H1 (cell line): ENCODE measurements around the gene FMO5.
A peak's percentile ranks its signal among the peaks of the same experiment; 100 is the strongest.

ENCODE experiments used
- BRCA1 ChIP-seq: IDR thresholded peaks from 2 replicates; pipeline ENCODE4 v1.6.1; 2012; ENCODE audit warnings: low read depth, low read length, improper control_type of control experiment
- CTCF ChIP-seq, 3 experiments: IDR thresholded peaks; 1 replicate in 2 of 3; 2 replicates in 1 of 3; pipeline versions ENCODE4 v1.5.1 to v1.6.1; 2011; ENCODE audit warnings: low read length in 3 of 3, mild to moderate bottlenecking in 3 of 3, inconsistent platforms in 2 of 3, low read depth in 1 of 3, moderate library complexity in 1 of 3; ENCODE audit not compliant: insufficient read depth in 1 of 3; ENCODE audit errors: control extremely low read depth in 1 of 3
- EP300 ChIP-seq, 2 experiments: IDR thresholded peaks; 1 replicate in 1 of 2; 2 replicates in 1 of 2; pipeline ENCODE4 v1.6.1; 2011 to 2012; ENCODE audit warnings: low read depth in 2 of 2, low read length in 2 of 2, mild to moderate bottlenecking in 2 of 2, borderline replicate concordance in 1 of 2, inconsistent platforms in 1 of 2, moderate library complexity in 1 of 2
- EZH2 ChIP-seq: fragments of 200-600 bp; sonication (generic); IDR thresholded peaks from 2 replicates; pipeline ENCODE4 v1.7.1; 2012; ENCODE audit warnings: low read depth, mild to moderate bottlenecking, moderate library complexity, low read length, inconsistent platforms; ENCODE audit not compliant: severe bottlenecking
- GABPA ChIP-seq: IDR thresholded peaks from 2 replicates; pipeline ENCODE4 v1.6.1; 2011; ENCODE audit warnings: mild to moderate bottlenecking, low read length, moderate library complexity, borderline replicate concordance; ENCODE audit not compliant: insufficient read depth
- JUN ChIP-seq: IDR thresholded peaks from 2 replicates; pipeline ENCODE4 v1.6.1; 2011; ENCODE audit warnings: low read depth, mild to moderate bottlenecking, improper control_type of control experiment, low read length
- MAFK ChIP-seq: IDR thresholded peaks from 2 replicates; pipeline ENCODE4 v1.6.1; 2012; ENCODE audit warnings: low read depth, mild to moderate bottlenecking, improper control_type of control experiment, low read length
- POLR2A ChIP-seq, 2 experiments: IDR thresholded peaks; 1 replicate in 1 of 2; 2 replicates in 1 of 2; pipeline ENCODE4 v1.6.1; 2011; ENCODE audit warnings: low read depth in 2 of 2, low read length in 2 of 2, mild to moderate bottlenecking in 2 of 2; ENCODE audit errors: control extremely low read depth in 1 of 2
- POLR2AphosphoS5 ChIP-seq: IDR thresholded peaks from 2 replicates; pipeline ENCODE4 v1.6.1; 2011; ENCODE audit warnings: low read depth, low read length
- YY1 ChIP-seq: IDR thresholded peaks from 2 replicates; pipeline ENCODE4 v1.6.1; 2011; ENCODE audit warnings: low read depth, mild to moderate bottlenecking, low read length

- peak in 1 of 3 experiments; percentile 12; a peak in 1 of 4 replicates for TF ChIP-seq CTCF (IDR thresholded peaks at IDR 0.05; ENCODE audit: control extremely low read depth in 1 of 3, insufficient read depth in 1 of 3, low read depth in 1 of 3, low read length in 3 of 3)
- no peak for TF ChIP-seq JUN
- TF ChIP-seq POLR2AphosphoS5 = no peak
- no peak for TF ChIP-seq EP300 (IDR thresholded peaks at IDR 0.05; ENCODE audit: borderline replicate concordance in 1 of 2, low read depth in 2 of 2, low read length in 2 of 2)
- no peak for TF ChIP-seq POLR2A (IDR thresholded peaks at IDR 0.05; ENCODE audit: control extremely low read depth in 1 of 2, low read depth in 2 of 2, low read length in 2 of 2)
- no peak for TF ChIP-seq YY1
- TF ChIP-seq EZH2 = no peak
- no peak for TF ChIP-seq GABPA
- no peak for TF ChIP-seq MAFK
- no peak for TF ChIP-seq BRCA1
Measured at GRCh38 chr1:147225193-147225730, at the start of gene FMO5.
